HepG2 (cell line): ENCODE data around the gene NT5M. TPM values are rescaled to one million over a fixed set of nuclear protein-coding genes. Genes with fewer than 3 reads are reported as not detected.

Experiments used
- HDAC1 ChIP-seq: sonication (generic); formaldehyde crosslinking; IDR thresholded peaks from 2 replicates; pipeline ENCODE4 v1.5.1; 2020; ENCODE audit warnings: mild to moderate bottlenecking, missing genetic modification reagents
- NR2F2 ChIP-seq: IDR thresholded peaks from 2 replicates; pipeline ENCODE4 v1.6.1; 2012; ENCODE audit warnings: low read depth, inconsistent platforms, borderline replicate concordance
- ZMYM4 ChIP-seq: sonication (generic); formaldehyde crosslinking; IDR thresholded peaks from 2 replicates; pipeline ENCODE4 v1.8.1; 2023; ENCODE audit warnings: mild to moderate bottlenecking, missing genetic modification reagents
- ZNF605 ChIP-seq: sonication (generic); formaldehyde crosslinking; IDR thresholded peaks from 2 replicates; pipeline ENCODE4 v1.8.0; 2022; ENCODE audit warnings: mild to moderate bottlenecking, missing genetic modification reagents
- ZNF891 ChIP-seq: sonication (generic); formaldehyde crosslinking; IDR thresholded peaks from 2 replicates; pipeline ENCODE4 v1.5.0; 2020; ENCODE audit warnings: mild to moderate bottlenecking, missing genetic modification reagents
- polyA plus RNA-seq, 8 experiments: library from polyadenylated mRNA; depleted of rRNA in 3 of 8; stranded (reverse) in 7 of 8; unstranded in 1 of 8; fragments of >200 nt; fragmentation: Illumina TruSeq in 4 of 8; extraction: Trizol in 4 of 8; gene quantifications; 2 replicates each; pipeline versions ENCODE4 v1.2.1 to v1.2.3, GENCODE V29; 2011 to 2016; ENCODE audit warnings: low read depth in 4 of 8, missing spikeins in 1 of 8, mixed read lengths in 1 of 8; ENCODE audit not compliant: insufficient read depth in 1 of 8
- total RNA-seq, 5 experiments: library from RNA; depleted of rRNA; stranded (reverse); fragments of >200 nt; fragmentation: Illumina TruSeq; extraction: Trizol; gene quantifications; 2 replicates each; pipeline ENCODE4 v1.2.3, GENCODE V29; 2016; ENCODE audit warnings: low read depth in 1 of 5
- TF ChIP-seq, protein P1 (sequence below), 2 experiments: sonication (generic) in 1 of 2; formaldehyde crosslinking in 1 of 2; IDR thresholded peaks; 2 replicates each; pipeline versions ENCODE4 v1.4.0 to v1.6.1; 2018 to 2020; ENCODE audit warnings: missing genetic modification reagents in 2 of 2, borderline replicate concordance in 1 of 2, low read depth in 1 of 2, mild to moderate bottlenecking in 1 of 2, missing biosample characterization in 1 of 2
- TF ChIP-seq, protein P2 (sequence below): sonication (generic); formaldehyde crosslinking; IDR thresholded peaks from 2 replicates; pipeline ENCODE4 v1.8.0; 2022; ENCODE audit warnings: mild to moderate bottlenecking, missing genetic modification reagents; ENCODE audit not compliant: insufficient replicate concordance
- TF ChIP-seq, protein P3 (sequence below): sonication (generic); formaldehyde crosslinking; IDR thresholded peaks from 2 replicates; pipeline ENCODE4 v1.4.0; 2020; ENCODE audit warnings: mild to moderate bottlenecking, missing genetic modification reagents
- TF ChIP-seq, protein P4 (sequence below): sonication (generic); formaldehyde crosslinking; IDR thresholded peaks from one replicate; pipeline ENCODE4 v1.5.1; 2020; ENCODE audit warnings: mild to moderate bottlenecking, missing genetic modification reagents; ENCODE audit errors: not compliant biosample characterization
- TF ChIP-seq, protein P5 (sequence below): sonication (generic); formaldehyde crosslinking; IDR thresholded peaks from 2 replicates; pipeline ENCODE4 v1.5.0; 2020; ENCODE audit warnings: mild to moderate bottlenecking, missing genetic modification reagents, moderate library complexity

NT5M gene
- total and polyA plus RNA-seq, 2 of the 13 experiments (the other 11 are each of a cell fraction or from before 2014, with no cell fraction given), result 0.55 to 0.78 TPM

DNA sequence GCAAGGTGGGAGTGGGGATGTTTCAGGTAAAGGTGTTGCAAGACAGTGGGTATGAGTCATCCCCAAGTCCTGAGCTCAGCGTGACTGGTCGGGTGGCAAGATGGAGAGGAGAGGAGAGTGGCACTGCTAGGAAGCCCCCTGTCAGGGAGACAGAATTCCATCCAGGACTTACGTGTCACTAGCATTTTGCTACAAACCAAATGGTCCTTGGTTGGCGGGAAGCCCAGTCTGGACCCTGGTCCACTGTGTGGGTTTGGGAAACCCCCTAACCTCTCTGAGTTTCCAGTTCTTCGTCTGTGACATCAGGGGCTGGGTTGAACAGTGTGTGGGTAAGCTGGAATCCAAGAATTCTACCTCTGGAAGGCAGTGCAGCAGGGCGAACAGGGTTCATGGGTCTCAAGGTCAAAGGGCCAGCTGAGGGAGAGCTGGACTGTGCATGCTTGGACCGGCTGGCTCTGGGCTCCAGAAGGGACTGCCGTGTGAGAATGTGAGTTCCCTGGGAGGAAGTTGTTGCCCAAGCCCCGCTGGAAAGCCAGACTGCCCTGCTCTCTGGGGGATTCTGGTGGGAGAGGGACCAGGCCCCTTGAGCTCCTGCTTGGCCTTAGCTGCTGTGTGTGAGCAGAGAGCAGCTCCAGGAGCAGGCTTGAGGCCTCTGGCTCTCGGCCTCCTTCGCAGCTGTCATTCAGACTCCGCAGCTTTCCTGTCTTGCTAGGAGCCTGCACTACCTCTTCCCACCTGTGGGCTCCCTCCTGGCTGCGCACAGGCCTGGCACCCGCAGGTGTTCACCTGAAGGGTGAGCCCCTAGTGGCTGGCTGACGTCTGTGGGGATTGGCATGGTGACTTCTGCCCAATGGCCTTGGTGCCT, 84.6 kb downstream of the NT5M start (continued):
- TF ChIP-seq, protein P1, sequence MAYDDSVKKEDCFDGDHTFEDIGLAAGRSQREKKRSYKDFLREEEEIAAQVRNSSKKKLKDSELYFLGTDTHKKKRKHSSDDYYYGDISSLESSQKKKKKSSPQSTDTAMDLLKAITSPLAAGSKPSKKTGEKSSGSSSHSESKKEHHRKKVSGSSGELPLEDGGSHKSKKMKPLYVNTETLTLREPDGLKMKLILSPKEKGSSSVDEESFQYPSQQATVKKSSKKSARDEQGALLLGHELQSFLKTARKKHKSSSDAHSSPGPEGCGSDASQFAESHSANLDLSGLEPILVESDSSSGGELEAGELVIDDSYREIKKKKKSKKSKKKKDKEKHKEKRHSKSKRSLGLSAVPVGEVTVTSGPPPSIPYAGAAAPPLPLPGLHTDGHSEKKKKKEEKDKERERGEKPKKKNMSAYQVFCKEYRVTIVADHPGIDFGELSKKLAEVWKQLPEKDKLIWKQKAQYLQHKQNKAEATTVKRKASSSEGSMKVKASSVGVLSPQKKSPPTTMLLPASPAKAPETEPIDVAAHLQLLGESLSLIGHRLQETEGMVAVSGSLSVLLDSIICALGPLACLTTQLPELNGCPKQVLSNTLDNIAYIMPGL (CRISPR knock-in tag; IDR thresholded peaks at IDR 0.05; ENCODE audit: borderline replicate concordance in 1 of 2, low read depth in 1 of 2), result peak in 1 of 2 experiments; percentile 44; a peak in 1 of 4 replicates
- TF ChIP-seq, protein P2, sequence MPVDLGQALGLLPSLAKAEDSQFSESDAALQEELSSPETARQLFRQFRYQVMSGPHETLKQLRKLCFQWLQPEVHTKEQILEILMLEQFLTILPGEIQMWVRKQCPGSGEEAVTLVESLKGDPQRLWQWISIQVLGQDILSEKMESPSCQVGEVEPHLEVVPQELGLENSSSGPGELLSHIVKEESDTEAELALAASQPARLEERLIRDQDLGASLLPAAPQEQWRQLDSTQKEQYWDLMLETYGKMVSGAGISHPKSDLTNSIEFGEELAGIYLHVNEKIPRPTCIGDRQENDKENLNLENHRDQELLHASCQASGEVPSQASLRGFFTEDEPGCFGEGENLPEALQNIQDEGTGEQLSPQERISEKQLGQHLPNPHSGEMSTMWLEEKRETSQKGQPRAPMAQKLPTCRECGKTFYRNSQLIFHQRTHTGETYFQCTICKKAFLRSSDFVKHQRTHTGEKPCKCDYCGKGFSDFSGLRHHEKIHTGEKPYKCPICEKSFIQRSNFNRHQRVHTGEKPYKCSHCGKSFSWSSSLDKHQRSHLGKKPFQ (CRISPR knock-in tag), result no peak
- TF ChIP-seq NR2F2, result 0 out of 2 replicates have a peak, but pooled peaks have one; percentile 26
- TF ChIP-seq, protein P3, sequence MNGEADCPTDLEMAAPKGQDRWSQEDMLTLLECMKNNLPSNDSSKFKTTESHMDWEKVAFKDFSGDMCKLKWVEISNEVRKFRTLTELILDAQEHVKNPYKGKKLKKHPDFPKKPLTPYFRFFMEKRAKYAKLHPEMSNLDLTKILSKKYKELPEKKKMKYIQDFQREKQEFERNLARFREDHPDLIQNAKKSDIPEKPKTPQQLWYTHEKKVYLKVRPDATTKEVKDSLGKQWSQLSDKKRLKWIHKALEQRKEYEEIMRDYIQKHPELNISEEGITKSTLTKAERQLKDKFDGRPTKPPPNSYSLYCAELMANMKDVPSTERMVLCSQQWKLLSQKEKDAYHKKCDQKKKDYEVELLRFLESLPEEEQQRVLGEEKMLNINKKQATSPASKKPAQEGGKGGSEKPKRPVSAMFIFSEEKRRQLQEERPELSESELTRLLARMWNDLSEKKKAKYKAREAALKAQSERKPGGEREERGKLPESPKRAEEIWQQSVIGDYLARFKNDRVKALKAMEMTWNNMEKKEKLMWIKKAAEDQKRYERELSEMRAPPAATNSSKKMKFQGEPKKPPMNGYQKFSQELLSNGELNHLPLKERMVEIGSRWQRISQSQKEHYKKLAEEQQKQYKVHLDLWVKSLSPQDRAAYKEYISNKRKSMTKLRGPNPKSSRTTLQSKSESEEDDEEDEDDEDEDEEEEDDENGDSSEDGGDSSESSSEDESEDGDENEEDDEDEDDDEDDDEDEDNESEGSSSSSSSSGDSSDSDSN, result peak; percentile 25; the same call in 1 of the 2 replicates
- TF ChIP-seq, protein P4, sequence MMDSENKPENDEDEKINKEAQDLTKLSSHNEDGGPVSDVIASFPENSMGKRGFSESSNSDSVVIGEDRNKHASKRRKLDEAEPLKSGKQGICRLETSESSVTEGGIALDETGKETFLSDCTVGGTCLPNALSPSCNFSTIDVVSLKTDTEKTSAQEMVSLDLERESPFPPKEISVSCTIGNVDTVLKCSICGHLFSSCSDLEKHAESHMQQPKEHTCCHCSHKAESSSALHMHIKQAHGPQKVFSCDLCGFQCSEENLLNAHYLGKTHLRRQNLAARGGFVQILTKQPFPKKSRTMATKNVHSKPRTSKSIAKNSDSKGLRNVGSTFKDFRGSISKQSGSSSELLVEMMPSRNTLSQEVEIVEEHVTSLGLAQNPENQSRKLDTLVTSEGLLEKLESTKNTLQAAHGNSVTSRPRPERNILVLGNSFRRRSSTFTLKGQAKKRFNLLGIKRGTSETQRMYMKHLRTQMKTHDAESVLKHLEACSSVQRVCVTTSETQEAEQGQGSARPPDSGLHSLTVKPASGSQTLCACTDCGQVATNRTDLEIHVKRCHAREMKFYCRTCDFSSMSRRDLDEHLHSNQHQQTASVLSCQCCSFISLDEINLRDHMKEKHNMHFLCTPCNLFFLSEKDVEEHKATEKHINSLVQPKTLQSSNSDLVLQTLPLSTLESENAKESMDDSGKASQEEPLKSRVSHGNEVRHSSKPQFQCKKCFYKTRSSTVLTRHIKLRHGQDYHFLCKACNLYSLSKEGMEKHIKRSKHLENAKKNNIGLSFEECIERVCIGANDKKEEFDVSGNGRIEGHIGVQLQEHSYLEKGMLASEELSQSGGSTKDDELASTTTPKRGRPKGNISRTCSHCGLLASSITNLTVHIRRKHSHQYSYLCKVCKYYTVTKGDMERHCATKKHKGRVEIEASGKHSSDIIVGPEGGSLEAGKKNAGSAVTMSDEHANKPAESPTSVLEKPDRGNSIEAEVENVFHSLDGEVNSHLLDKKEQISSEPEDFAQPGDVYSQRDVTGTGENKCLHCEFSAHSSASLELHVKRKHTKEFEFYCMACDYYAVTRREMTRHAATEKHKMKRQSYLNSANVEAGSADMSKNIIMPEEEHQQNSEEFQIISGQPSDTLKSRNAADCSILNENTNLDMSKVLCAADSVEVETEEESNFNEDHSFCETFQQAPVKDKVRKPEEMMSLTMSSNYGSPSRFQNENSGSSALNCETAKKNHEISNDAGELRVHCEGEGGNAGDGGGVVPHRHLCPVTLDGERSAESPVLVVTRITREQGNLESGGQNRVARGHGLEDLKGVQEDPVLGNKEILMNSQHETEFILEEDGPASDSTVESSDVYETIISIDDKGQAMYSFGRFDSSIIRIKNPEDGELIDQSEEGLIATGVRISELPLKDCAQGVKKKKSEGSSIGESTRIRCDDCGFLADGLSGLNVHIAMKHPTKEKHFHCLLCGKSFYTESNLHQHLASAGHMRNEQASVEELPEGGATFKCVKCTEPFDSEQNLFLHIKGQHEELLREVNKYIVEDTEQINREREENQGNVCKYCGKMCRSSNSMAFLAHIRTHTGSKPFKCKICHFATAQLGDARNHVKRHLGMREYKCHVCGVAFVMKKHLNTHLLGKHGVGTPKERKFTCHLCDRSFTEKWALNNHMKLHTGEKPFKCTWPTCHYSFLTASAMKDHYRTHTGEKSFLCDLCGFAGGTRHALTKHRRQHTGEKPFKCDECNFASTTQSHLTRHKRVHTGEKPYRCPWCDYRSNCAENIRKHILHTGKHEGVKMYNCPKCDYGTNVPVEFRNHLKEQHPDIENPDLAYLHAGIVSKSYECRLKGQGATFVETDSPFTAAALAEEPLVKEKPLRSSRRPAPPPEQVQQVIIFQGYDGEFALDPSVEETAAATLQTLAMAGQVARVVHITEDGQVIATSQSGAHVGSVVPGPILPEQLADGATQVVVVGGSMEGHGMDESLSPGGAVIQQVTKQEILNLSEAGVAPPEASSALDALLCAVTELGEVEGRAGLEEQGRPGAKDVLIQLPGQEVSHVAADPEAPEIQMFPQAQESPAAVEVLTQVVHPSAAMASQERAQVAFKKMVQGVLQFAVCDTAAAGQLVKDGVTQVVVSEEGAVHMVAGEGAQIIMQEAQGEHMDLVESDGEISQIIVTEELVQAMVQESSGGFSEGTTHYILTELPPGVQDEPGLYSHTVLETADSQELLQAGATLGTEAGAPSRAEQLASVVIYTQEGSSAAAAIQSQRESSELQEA (CRISPR knock-in tag), result peak; percentile 28
- TF ChIP-seq HDAC1 (CRISPR knock-in tag), result peak; percentile 41; the same call in 1 of the 2 replicates
- TF ChIP-seq ZMYM4 (CRISPR knock-in tag), result peak; percentile 37; the same call in 1 of the 2 replicates
- TF ChIP-seq, protein P5, sequence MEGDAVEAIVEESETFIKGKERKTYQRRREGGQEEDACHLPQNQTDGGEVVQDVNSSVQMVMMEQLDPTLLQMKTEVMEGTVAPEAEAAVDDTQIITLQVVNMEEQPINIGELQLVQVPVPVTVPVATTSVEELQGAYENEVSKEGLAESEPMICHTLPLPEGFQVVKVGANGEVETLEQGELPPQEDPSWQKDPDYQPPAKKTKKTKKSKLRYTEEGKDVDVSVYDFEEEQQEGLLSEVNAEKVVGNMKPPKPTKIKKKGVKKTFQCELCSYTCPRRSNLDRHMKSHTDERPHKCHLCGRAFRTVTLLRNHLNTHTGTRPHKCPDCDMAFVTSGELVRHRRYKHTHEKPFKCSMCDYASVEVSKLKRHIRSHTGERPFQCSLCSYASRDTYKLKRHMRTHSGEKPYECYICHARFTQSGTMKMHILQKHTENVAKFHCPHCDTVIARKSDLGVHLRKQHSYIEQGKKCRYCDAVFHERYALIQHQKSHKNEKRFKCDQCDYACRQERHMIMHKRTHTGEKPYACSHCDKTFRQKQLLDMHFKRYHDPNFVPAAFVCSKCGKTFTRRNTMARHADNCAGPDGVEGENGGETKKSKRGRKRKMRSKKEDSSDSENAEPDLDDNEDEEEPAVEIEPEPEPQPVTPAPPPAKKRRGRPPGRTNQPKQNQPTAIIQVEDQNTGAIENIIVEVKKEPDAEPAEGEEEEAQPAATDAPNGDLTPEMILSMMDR, result peak; percentile 75
- 0 out of 2 replicates have a peak, but pooled peaks have one; percentile 52 for TF ChIP-seq ZNF891 (CRISPR knock-in tag)
- TF ChIP-seq ZNF605 (CRISPR knock-in tag), result 0 out of 2 replicates have a peak, but pooled peaks have one; percentile 37
